Liver (tissue), 9 donors: Measurements from ENCODE around the gene ROBO2. TPM values are rescaled to one million over a fixed set of nuclear protein-coding genes. Genes with fewer than 3 reads are reported as not detected.

Experiments used
- DNase-seq: peaks from one replicate; pipeline ENCODE4 v3.0.0-alpha.2; 2017; ENCODE audit warnings: low spot score
- H3K27ac ChIP-seq, 2 donors: one replicate each; pipeline ENCODE4 v1.7.0; 2013; ENCODE audit warnings: inconsistent platforms in 2 of 2, low read length in 2 of 2, control low read depth in 1 of 2, low read depth in 1 of 2, mild to moderate bottlenecking in 1 of 2
- H3K27me3 ChIP-seq, 4 donors: one replicate each; pipeline versions ENCODE4 v1.6.1 to v1.7.0; 2013; ENCODE audit warnings: low read length in 3 of 4, inconsistent platforms in 1 of 4, mild to moderate bottlenecking in 1 of 4, moderate library complexity in 1 of 4; ENCODE audit not compliant: control insufficient read depth in 4 of 4, insufficient read depth in 4 of 4
- H3K36me3 ChIP-seq, 4 donors: one replicate each; pipeline versions ENCODE4 v1.6.1 to v1.7.0; 2013; ENCODE audit warnings: low read length in 3 of 4, mild to moderate bottlenecking in 3 of 4, low read depth in 1 of 4, moderate library complexity in 1 of 4; ENCODE audit not compliant: control insufficient read depth in 4 of 4, insufficient read depth in 3 of 4
- H3K4me1 ChIP-seq, 4 donors: one replicate each; pipeline versions ENCODE4 v1.6.1 to v1.7.0; 2013; ENCODE audit warnings: low read length in 3 of 4, mild to moderate bottlenecking in 3 of 4, moderate library complexity in 1 of 4; ENCODE audit not compliant: control insufficient read depth in 4 of 4, insufficient read depth in 4 of 4
- H3K4me3 ChIP-seq, 3 donors: one replicate each; pipeline versions ENCODE4 v1.6.1 to v1.7.0; 2013; ENCODE audit warnings: low read length in 3 of 3, control low read depth in 1 of 3, low read depth in 1 of 3, mild to moderate bottlenecking in 1 of 3
- H3K9ac ChIP-seq, 2 donors: one replicate each; pipeline ENCODE4 v1.7.0; 2013; ENCODE audit warnings: low read length in 2 of 2, mild to moderate bottlenecking in 2 of 2, moderate library complexity in 2 of 2, control low read depth in 1 of 2, low read depth in 1 of 2
- H3K9me3 ChIP-seq, 4 donors: one replicate each; pipeline versions ENCODE4 v1.6.1 to v1.7.0; 2013; ENCODE audit warnings: low read length in 3 of 4; ENCODE audit not compliant: control insufficient read depth in 4 of 4
- ATF3 ChIP-seq: IDR thresholded peaks from 2 replicates; pipeline ENCODE4 v1.6.1; 2016; ENCODE audit warnings: antibody characterized with exemption
- CTCF ChIP-seq: fragments of 150-350 bp; IDR thresholded peaks from 2 replicates; pipeline ENCODE4 v1.5.1; 2017; ENCODE audit warnings: improper control_type of control experiment, low read depth, low read length; ENCODE audit not compliant: missing input control
- EGR1 ChIP-seq, 2 donors: IDR thresholded peaks; 2 replicates each; pipeline ENCODE4 v1.6.1; 2016 to 2018; ENCODE audit warnings: antibody characterized with exemption in 2 of 2, low read depth in 2 of 2
- FOXA1 ChIP-seq: IDR thresholded peaks from 2 replicates; pipeline ENCODE4 v1.6.1; 2016; ENCODE audit warnings: antibody characterized with exemption
- FOXA2 ChIP-seq: IDR thresholded peaks from 2 replicates; pipeline ENCODE4 v1.6.1; 2016; ENCODE audit warnings: antibody characterized with exemption
- GABPA ChIP-seq, 2 donors: IDR thresholded peaks in 1 of 2; conservative IDR thresholded peaks in 1 of 2; 2 replicates each; pipeline ENCODE4 v1.6.1; 2016; ENCODE audit warnings: antibody characterized with exemption in 2 of 2, mild to moderate bottlenecking in 1 of 2, moderate library complexity in 1 of 2
- HNF4A ChIP-seq, 2 donors: conservative IDR thresholded peaks; 2 replicates each; pipeline ENCODE4 v1.6.1; 2016; ENCODE audit warnings: antibody characterized with exemption in 2 of 2, mild to moderate bottlenecking in 2 of 2
- HNF4G ChIP-seq: IDR thresholded peaks from 2 replicates; pipeline ENCODE4 v1.6.1; 2016; ENCODE audit warnings: antibody characterized with exemption
- JUND ChIP-seq, 2 donors: IDR thresholded peaks; 2 replicates each; pipeline ENCODE4 v1.6.1; 2016; ENCODE audit warnings: antibody characterized with exemption in 2 of 2
- MAX ChIP-seq: IDR thresholded peaks from 2 replicates; pipeline ENCODE4 v1.6.1; 2016; ENCODE audit warnings: antibody characterized with exemption
- NR2F2 ChIP-seq: IDR thresholded peaks from 2 replicates; pipeline ENCODE4 v1.6.1; 2016; ENCODE audit warnings: antibody characterized with exemption
- RAD21 ChIP-seq, 2 donors: IDR thresholded peaks; 2 replicates each; pipeline ENCODE4 v1.6.1; 2016; ENCODE audit warnings: antibody characterized with exemption in 2 of 2, mild to moderate bottlenecking in 2 of 2
- REST ChIP-seq: IDR thresholded peaks from 2 replicates; pipeline ENCODE4 v1.6.1; 2016; ENCODE audit warnings: antibody characterized with exemption, mild to moderate bottlenecking
- RXRA ChIP-seq, 2 donors: IDR thresholded peaks; 2 replicates each; pipeline ENCODE4 v1.6.1; 2017 to 2018; ENCODE audit warnings: antibody characterized with exemption in 2 of 2, mild to moderate bottlenecking in 1 of 2
- SP1 ChIP-seq: IDR thresholded peaks from 2 replicates; pipeline ENCODE4 v1.6.1; 2018; ENCODE audit warnings: antibody characterized with exemption, mild to moderate bottlenecking
- TAF1 ChIP-seq: conservative IDR thresholded peaks from 2 replicates; pipeline ENCODE4 v1.6.1; 2016; ENCODE audit warnings: antibody characterized with exemption, mild to moderate bottlenecking
- YY1 ChIP-seq: IDR thresholded peaks from 2 replicates; pipeline ENCODE4 v1.6.1; 2016; ENCODE audit warnings: antibody characterized with exemption, mild to moderate bottlenecking
- ZBTB33 ChIP-seq: IDR thresholded peaks from 2 replicates; pipeline ENCODE4 v1.6.1; 2016; ENCODE audit warnings: antibody characterized with exemption
- WGBS: extraction: QIAGEN DNeasy Blood & Tissue Kit; methylation state at CpG from one replicate; pipeline ENCODE4 v1.1.7; 2013; 5-methylcytosine and 5-hydroxymethylcytosine counted together
- polyA plus RNA-seq, 2 donors: library from polyadenylated mRNA; stranded (reverse) in 1 of 2; unstranded in 1 of 2; fragments of 200-250 nt in 1 of 2; fragments of >200 nt in 1 of 2; fragmentation: Nextera tagmentation in 1 of 2; extraction: Ambion mirVana in 1 of 2; gene quantifications; one replicate each; pipeline versions ENCODE4 v1.2.1 to v1.2.3, GENCODE V29; 2013 to 2015
- total RNA-seq, 2 donors: library from RNA; depleted of rRNA; stranded (reverse); fragments of >200 nt; gene quantifications; one replicate each; pipeline ENCODE4 v1.2.3, GENCODE V29; 2014
- donor health status: healthy.
- donor health status: healthy.
- donor health status: healthy.
- donor health status: healthy.
- donor health status: healthy.

ROBO2 gene
- total and polyA plus RNA-seq, 4 donors: 0.22 to 19.4 (median 1.1) TPM

- H3K4me3 ChIP-seq: no peak overlapping the region
- 89% methylated on average over 3 of the region's 3 CpGs for WGBS
- peaks cover 0 to 3% (median 0%) of the 10 kb centered on the region in 4 donors for H3K9me3 ChIP-seq
- H3K27ac ChIP-seq: no peak overlapping the region
- H3K27me3 ChIP-seq: no peaks in the 10 kb centered on the region
- TF ChIP-seq SP1 (no peak), GABPA (IDR thresholded peaks at IDR 0.05 in 1 of 2, conservative IDR thresholded peaks at IDR 0.05 in 1 of 2) (no peak), HNF4G (no peak), NR2F2 (no peak), HNF4A (conservative IDR thresholded peaks at IDR 0.05) (no peak), FOXA1 (no peak), TAF1 (no peak), REST (no peak), EGR1 (IDR thresholded peaks at IDR 0.05; ENCODE audit: low read depth in 2 of 2) (no peak), ZBTB33 (no peak), RXRA (IDR thresholded peaks at IDR 0.05) (no peak), ATF3 (no peak), CTCF (no peak)
- no peaks in the 10 kb centered on the region for H3K4me1 ChIP-seq
- no peak overlapping the region for H3K9ac ChIP-seq
- no peak for DNase-seq
- no peaks in the 10 kb centered on the region for H3K36me3 ChIP-seq
These were observed 562.8 kb downstream of the ROBO2 start for GRCh38 chr3:77602722-77603121.

- Histone ChIP-seq H3K4me3 (no peak overlapping the region), H3K27me3 (no peaks in the 10 kb centered on the region), H3K9ac (no peak overlapping the region), H3K9me3 (no peaks in the 10 kb centered on the region), H3K4me1 (no peaks in the 10 kb centered on the region), H3K27ac (no peak overlapping the region), H3K36me3 (no peaks in the 10 kb centered on the region)
- WGBS: 82% methylated on average over 2 of the region's 2 CpGs
- DNase-seq: no peak
- TF ChIP-seq RXRA (IDR thresholded peaks at IDR 0.05): no peak
- no peak for TF ChIP-seq HNF4G
- TF ChIP-seq NR2F2: no peak
- TF ChIP-seq JUND (IDR thresholded peaks at IDR 0.05): no peak
- no peak for TF ChIP-seq ZBTB33
- no peak for TF ChIP-seq MAX
- no peak for TF ChIP-seq REST
- no peak for TF ChIP-seq EGR1 (IDR thresholded peaks at IDR 0.05; ENCODE audit: low read depth in 2 of 2)
- TF ChIP-seq GABPA (IDR thresholded peaks at IDR 0.05 in 1 of 2, conservative IDR thresholded peaks at IDR 0.05 in 1 of 2): no peak
- no peak for TF ChIP-seq ATF3
- no peak for TF ChIP-seq HNF4A (conservative IDR thresholded peaks at IDR 0.05)
- TF ChIP-seq FOXA2: no peak
- no peak for TF ChIP-seq YY1
- TF ChIP-seq RAD21 (IDR thresholded peaks at IDR 0.05): no peak
These were observed 565.4 kb downstream of the ROBO2 start for GRCh38 chr3:77605308-77605707.
